Stimulated activated CD4-positive, alpha-beta T cell treated with anti-CD3 and anti-CD28 coated beads, Interleukin-1b, Interleukin-23, amount 100 ng/mL, for 48 hours (primary cell): ENCODE measurements around the gene SURF1.
"Not testable (repeated sequence)": the region's sequence is repeated elsewhere in the genome, so short reads cannot be mapped to it uniquely, and the experiment has no call there.

Experiments used
- DNase-seq: peaks from one replicate; pipeline ENCODE4 v3.0.0-alpha.2; 2020

The SURF1 gene, protein sequence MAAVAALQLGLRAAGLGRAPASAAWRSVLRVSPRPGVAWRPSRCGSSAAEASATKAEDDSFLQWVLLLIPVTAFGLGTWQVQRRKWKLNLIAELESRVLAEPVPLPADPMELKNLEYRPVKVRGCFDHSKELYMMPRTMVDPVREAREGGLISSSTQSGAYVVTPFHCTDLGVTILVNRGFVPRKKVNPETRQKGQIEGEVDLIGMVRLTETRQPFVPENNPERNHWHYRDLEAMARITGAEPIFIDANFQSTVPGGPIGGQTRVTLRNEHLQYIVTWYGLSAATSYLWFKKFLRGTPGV

DNA sequence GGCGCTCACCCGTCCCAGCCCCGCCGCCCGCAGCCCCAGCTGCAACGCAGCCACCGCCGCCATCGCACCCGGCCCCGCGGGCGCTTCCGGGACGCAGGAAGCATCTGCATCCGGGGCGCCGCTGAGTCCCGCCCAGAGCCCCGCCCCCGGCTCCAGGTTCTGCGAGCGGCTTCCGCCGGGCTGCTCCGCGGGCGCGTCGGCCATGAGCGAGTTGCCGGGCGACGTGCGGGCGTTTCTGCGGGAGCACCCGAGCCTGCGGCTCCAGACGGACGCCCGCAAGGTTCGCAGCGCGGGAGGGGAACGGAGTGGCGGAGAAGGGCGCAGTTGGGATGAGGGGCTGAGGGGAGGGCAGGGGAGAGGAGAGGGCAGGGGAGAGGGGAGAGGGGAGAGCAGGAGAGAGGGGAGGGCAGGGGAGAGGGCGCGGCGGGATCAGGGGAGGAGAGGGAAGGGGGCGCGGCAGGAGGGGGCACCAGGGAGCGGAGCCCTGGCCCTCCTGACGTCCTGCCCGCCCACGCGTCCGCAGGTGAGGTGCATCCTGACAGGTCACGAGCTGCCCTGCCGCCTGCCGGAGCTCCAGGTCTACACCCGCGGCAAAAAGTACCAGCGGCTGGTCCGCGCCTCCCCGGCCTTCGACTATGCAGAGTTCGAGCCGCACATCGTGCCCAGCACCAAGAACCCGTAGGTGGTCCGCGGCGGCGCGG lies at the start of gene SURF1, which contains the start of gene SURF2:
Gene SURF1, minus strand, starts transcription at position 97 of the 701 bp plus-strand sequence. Its CDS starts 34 bp downstream, at position 63.
Gene SURF2, plus strand, starts transcription at position 160 of the 701 bp plus-strand sequence. Its CDS starts 43 bp downstream, at position 203.
- DNase-seq, result peak; percentile 89

DNA sequence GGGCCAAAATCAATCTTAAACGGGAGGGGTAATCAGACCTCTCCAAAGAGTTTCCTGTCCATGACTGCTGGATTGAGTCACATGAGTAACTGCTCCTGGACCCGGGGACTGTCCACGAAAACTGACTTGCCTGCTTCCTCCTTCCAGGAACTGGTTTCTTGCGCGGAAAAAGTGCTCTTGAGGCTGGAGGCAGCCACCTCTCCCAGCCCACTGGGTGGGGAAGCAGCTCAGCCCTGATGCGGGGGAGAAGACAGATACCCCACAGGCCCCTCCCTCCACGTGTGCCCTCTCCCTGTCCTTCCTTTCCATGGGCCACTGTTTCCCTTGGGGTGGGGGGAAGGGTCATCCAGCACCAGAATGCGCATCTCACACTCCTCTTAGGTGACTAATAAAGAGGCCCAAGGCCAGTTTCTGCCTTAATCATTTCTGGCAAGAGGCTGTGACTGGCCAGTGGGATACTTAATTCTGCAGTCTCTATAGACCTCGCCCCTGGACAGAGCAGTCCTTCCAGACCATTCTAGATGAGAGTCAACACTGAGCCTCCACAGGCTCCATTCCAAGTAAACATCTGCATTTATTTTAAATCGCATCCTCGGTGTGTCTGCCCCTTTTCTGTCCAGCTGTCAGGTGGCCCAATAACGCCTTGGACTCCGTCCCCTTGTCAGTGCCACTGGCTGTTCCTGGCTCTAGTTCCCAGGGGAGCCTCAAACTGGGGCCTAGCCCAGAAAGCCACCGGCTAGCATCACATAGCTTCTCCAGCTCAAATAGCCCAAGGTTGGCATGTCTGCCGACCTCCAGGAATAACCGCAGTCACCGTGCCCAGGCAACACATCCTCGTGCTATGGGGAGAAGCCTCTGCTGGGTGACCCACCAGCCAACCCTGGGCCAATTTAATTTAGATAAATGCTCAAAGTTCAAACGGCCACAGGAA lies 49.5 kb upstream of the SURF1 start:
- no peak for DNase-seq

DNA sequence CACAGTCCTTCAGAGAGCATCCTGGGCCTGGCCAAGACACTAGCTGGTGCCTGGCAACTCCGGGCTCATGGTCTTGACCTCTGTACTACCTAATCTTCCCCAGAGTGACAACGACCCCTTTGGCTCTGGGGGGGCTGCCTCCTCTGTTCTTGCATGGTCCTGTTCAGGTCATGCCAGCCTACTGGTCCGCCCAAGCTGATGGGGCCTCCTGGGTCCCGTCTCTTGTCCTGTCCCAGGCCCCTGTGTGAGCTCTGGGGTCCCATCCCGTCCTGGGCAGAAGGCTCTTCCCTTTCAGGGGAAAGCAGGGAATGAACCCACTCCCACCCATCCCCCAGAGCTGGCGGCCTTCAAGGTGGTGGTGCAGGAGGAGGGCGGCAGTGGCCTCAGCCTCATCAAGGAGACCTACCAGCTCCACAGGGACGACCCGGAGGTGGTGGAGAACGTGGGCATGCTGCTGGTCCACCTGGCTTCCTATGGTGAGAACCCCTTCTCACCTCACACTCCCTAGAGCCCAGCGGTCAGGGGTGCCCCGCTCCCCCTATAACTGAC lies 48.2 kb upstream of the SURF1 start:
- no peak for DNase-seq

DNA sequence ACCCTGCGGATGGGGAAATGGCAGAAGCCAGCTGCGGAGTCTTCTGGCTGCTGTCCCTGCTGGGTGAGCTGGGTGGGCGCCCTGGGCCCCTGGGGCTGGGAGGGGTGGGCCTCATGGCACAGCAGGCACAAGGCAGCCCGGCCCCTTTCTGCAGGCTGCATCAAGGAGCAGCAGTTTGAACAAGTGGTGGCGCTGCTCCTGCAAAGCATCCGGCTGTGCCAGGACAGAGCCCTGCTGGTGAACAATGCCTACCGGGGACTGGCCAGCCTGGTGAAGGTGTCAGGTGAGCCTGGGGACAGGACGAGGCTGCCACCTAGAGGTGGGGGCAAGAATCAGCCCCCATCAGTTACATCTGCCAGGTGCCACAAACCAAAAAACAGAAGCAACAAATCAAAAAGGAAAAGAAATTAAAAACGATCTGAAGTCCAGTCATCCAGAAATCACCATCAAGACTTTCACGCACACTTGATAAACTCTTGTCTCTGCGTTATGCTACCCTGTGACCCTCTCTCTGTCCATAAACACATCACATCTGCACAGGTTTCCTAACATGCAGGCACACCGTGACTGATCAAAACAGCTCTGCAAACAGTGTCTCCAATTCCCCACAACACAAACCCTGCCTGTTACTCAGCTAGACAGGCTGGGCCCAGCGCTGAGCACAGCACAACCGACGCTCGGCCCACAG lies 47.6 kb upstream of the SURF1 start:
- DNase-seq, result peak; percentile 55

DNA sequence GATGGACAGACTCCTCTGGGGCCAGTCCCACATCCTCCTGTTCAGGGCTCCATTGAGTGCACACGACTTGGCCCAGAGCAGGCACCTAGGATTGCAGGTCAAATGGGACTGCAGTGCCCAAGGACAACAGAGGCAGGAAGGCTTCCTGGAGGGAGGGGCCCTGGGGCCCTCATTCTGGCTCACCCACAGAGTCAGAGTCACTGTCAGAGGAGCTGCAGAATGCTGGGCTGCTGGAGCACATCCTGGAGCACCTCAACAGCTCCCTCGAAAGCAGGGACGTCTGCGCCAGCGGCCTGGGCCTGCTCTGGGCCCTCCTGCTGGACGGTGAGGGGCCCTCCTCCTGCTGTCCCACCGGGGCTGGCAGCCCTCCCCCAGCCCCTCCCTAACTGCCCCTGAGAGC lies 46.4 kb upstream of the SURF1 start:
- DNase-seq, result no peak

DNA sequence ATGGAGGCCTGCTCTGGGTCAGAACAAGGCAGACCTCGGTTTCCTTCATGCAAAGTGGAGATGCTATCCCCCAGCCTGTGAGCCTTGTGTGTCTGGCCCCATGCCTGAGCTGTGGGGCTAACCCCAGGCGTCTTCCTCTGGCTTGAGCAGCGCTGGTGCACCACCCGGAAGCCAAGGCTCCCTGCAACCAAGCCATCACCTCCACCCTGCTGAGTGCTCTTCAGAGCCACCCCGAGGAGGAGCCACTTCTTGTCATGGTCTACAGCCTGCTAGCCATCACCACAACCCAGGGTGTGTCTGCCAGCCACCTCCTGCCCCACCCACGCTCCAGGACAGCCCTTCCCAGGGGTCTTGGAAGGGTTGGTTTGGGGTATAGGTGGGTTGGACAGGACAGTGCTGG lies 45.3 kb upstream of the SURF1 start:
- DNase-seq, result no peak

DNA sequence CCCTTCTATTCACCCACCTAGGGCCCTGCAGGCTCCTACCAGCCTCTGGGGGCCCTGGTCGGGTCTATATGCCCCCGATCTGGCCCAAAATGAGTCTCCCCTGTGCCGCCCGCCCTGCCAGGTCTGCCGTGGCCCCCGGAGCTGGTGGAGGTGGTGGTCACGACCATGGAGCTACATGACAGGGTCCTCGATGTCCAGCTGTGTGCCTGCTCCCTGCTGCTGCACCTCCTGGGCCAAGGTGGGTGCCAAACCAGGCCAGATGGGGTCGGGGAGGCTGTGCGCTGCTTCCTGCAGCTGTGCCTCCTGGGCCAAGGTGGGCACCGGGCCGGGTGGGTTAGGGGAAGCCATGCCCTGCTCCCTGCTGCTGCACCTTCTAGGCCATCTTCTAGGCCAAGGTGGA lies 44.0 kb upstream of the SURF1 start:
- DNase-seq, result no peak

DNA sequence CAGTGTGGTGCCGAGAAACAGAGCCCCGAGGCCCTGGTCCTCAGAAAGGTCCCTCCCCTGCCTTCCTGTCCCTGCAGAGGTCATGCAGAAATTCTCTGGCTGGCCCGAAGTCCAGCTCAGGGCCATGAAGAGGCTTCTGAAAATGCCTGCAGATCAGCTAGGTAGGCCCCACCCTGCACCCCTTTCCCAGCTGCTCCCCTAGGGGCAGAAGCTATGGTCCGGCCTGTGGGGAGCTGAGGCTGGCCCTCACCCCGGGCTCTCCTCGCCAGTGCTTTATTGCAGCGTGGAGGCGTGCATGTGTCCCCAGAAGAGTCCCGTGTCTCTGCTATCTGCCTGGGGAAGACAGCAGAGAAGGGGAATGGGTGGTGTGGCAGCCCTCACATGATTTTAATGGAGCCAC lies 41.6 kb upstream of the SURF1 start:
- DNase-seq, result no peak

DNA sequence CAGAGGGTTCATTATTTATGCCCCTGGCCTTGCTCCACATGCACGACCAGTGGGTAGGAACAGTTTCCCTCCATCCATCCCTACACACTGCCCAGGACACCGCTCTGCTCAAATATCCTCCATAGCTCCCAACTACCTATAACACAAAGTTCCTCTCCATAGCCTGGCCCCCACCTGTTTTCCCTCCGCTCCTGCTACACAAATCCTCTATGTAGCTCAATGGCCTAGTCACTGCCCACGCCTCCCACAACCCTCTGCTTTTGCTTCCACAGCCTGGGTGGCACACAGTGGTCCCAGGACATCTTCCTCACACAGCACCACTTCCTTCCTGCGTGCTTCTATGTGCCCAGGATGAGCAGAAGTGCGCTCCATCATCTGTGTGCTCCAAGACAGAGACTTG lies 41.1 kb upstream of the SURF1 start:
- no peak for DNase-seq

DNA sequence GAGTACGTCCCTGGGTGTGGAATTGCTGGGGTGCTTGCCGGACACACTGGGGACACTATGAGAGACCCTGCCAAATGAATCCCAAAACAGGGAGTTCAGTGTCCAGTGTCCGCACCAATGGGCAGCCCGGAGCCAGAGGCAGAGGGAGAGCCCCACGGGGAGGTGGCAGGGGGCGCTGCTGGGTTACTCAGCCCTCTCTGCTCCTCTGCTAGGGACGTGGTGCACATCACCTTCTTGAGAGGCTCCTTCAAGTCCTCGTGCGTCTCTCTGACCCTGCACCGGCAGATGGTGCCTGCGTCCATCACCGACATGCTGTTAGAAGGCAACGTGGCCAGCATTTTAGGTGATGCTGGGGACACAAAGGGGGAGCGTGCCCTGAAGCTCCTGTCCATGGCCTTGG lies 40.7 kb upstream of the SURF1 start:
- DNase-seq, result no peak

DNA sequence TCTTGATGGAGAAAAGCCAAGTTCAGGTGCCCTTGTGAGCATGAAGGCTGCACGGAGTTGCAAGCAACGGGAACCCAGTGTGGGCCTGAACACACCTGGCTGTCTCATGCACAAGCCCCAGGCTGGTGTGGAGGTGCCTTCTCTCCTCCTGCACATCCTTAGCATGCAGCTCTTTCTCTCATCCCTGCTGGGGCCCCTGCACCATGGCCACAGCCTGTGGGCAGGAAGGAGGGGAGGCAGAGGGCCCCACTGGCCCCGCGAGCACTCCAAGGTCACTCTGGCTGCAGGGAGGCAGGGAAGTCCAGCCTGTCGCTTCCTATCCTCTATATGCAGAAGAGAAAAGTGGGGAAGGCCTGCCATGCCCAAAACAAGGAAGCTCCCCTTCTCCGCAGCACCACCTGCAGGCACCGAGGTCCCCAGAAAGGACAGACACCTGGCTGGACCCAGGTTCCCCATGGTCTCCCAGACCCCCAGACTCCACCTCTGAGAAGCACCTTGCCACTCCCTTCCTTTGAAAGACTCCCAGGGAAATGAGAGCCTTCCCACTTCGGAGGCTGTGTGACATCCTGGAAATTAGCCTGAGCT lies 38.5 kb upstream of the SURF1 start:
- DNase-seq, result no peak

DNA sequence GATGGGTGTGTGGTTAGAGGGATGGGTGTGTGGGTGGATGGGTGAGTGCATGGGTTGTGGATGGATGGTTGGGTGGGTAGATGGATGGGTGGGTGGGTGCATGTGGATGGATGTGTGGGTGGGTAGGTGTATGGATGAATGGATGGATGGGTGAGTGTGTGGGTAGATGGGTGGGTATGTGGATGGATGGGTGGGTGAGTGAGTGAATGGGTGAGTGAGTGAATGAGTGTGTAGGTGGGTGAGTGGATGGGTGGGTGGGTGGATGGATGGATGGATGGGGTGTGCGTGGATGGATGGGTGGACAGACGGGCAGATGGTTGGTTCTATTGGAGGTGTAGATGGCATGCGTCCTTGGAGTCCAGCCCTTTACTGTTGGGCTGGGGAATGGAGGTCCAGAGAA lies 37.1 kb upstream of the SURF1 start:
- no peak for DNase-seq

DNA sequence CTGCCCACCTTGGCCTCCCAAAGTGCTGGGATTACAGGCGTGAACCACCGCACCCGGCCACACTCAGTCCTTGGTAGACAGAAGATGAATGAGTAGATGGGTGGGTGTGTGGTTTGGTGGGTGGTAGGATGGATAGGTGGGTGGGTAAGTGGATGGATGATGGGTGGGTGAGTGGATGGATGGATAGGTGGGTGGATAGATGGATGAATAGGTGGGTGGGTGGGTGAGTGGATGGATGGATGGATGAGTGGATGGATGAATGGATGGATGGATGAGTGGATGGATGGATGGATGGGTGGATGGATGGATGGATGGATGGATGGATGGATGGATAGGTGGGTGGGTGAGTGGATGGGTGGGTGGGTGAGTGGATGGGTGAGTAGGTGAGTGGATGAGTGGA lies 36.0 kb upstream of the SURF1 start:
- DNase-seq, result not testable (repeated sequence)

DNA sequence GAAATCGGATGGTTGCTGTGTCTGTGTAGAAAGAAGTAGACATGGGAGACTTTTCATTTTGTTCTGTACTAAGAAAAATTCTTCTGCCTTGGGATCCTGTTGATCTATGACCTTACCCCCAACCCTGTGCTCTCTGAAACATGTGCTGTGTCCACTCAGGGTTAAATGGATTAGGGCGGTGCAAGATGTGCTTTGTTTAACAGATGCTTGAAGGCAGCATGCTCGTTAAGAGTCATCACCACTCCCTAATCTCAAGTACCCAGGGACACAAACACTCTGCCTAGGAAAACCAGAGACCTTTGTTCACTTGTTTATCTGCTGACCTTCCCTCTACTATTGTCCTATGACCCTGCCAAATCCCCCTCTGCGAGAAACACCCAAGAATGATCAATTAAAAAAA lies 35.2 kb upstream of the SURF1 start:
- not testable (repeated sequence) for DNase-seq

DNA sequence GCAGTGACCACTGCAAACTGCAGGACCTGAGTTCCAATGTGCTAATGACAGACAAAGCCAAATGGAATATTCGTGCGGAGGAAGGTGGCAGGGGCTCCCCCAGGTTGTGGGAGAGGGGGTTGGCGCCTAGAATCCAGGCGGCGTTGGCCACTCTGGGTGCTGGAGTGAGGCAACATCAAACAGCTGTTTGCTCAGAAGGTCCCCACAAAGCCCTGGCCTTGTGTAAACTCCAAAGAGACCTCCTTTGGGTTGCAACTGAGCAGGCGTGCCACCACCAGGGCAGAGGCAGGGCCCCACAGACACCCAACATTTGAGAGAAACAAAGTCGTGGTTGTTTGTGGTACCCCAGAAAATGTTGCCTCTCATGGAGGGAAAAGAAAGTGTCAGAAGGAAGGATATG lies 34.4 kb upstream of the SURF1 start:
- no peak for DNase-seq

DNA sequence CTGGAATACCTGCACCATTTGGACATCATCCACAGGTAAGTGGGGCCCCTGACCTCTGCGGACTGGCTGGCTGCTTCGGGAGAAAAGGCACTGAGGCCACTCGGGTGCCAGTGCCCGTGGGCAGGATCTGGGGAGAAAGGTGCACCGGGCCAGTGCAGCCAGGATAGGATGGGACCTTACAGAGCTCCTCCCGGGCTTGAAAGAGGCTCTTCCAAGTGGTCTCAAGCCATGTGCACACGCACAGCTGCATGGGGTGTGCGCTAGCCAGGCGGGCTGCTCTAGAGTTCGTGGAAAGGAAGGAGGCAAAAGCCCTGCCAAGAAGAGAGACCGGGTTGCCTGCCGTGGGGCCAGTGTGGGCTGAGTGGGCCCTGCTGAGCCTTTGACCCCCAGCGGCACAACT lies 33.3 kb upstream of the SURF1 start:
- DNase-seq, result no peak

DNA sequence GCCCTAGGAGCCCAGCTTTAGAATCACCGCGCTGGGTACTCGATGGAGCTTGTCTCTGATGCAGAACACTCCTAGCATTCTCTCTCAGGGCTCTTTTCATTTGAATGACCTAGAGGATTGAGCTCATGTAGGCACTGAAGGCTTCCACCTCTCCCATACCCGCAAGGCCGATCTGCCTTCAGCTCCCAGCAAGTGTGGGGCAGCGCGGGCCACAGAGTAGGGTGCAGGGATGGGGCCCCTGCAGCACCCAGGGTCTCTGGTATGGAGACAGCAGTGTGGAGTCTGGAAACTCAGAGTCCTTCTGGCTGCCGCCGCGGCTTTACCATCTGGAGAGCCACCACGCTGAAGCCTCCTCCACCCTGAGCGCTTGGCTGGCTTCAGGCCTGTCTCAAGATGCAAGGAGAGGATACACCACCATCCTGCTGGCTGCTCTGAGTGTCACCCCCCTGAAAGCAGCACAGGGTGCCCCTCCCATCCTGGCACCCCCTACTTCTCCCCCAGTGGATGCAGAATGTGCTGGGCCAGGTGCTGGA lies 32.8 kb upstream of the SURF1 start:
- DNase-seq, result no peak

DNA sequence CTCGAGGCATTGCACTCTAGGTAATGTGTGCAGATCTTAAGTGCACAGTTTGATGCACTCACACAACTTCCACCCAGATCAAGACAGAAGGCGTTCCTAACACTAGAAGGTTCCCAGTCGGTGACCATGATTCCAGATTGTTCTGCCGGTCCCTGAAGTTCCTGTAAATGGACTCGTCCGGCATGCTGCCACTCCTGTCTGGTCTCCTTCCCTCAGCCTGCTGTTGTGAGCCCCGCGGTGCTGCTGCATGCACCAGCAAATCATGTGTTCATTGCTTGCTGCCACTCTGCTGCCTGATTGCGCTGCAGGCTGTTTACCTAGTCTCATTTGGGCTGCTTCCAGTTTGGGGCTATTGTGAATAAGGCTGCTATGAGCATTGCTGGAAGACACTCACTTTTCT lies 31.4 kb upstream of the SURF1 start:
- no peak for DNase-seq

DNA sequence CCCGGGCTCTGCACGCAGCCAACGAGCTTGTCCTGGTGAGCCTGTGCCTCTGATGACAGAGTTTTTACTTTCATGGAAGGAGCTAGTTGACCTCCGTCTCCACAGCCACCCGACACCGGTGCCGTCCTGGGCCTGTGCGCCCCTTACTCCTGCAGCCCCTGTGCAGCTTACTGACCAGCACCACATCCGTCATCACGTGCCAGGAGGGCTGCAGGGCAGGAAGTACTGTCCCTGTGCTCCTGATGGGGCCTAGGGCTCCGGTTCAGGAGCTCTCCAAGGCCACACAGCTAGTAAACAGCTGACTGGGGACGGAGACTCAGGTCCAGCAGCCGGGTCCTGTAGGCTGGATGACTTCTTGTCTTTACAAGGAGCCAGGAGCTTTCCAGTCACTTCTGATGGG lies 30.1 kb upstream of the SURF1 start:
- no peak for DNase-seq

DNA sequence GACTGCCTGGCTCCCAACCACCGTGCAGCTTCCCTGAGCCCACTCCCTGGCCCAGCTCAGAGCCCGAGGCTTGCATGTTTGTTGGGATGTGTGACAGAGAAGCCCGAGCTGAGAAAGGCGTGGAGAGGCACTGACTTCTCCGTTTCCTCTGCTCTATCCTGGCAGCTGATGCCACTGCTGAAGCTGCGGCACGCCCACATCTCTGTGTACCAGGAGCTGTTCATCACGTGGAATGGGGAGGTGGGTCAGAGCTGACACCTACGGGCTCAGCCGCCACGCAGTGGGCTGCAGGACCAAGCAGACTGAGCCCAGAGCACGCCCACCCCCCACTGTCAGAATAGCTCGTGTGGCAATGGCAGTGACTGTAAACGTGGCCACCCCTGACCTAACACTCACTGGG lies 29.2 kb upstream of the SURF1 start:
- no peak for DNase-seq

DNA sequence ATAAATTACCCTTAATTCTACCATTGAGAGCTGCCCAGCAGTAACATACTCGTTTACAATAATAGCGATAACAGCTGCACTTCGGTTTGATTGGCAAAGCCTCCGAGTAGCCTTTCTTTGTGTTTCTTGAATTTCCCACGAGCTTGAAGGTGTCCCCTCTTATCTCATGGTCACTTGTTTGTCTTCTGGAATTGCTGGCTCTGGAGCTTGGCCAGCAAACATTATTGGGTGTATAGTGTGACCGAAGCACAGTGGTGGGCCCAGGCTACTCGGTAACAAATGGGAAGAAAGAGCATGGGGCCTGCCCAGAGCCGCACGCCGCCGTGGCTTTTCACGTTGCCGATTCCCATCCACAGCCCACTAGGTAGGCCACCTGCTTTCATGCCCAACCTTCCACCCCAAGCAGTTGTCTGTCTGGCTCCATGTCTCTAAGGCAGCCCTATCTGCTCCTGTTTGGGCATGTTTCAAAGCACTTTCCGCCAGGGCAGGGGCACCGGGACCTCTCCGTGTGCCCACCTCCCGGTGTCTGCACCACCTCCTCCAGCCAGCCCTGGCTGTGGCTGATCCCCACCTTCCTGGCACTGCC lies 28.5 kb upstream of the SURF1 start:
- DNase-seq, result no peak

DNA sequence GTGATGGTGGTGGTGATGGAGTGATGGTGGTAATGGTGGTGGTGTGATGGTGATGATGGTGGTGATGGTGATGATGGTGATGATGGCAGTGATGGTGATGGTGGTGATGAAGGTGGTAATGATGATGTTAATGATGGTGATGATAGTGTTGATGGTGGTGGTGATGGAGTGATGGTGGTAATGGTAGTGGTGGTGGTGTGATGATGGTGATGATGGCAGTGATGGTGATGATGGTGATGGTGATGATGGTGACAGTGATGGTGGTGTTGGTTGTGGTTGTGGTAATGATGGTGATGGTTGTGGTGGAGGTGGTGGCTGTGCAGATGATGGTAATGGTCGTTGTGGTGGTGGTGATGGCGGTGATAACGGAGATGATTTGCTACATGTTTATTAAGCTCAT lies 27.2 kb upstream of the SURF1 start:
- no peak for DNase-seq
